ENCODE data around the gene RAB4A.

- TF ChIP-seq POLR2A (IDR thresholded peaks at IDR 0.05; ENCODE audit: control extremely low read depth in 1 of 2, low read depth in 2 of 2, low read length in 2 of 2) (no peak), EZH2 (IDR thresholded peaks at IDR 0.05; ENCODE audit: low read depth, low read length, severe bottlenecking) (no peak)
Observed at GRCh38 chr1:229341774-229342655, 71.1 kb downstream of the RAB4A start.
